GM12892 (cell line): Measurements from ENCODE around the gene RPA3.

Experiments used
- POLR2A ChIP-seq: IDR thresholded peaks from 2 replicates; pipeline ENCODE4 v1.6.1; 2011; ENCODE audit warnings: low read depth, low read length, control low read depth
- POLR2AphosphoS5 ChIP-seq: IDR thresholded peaks from 2 replicates; pipeline ENCODE4 v1.6.1; 2011; ENCODE audit warnings: low read depth, low read length, control low read depth
- TAF1 ChIP-seq: IDR thresholded peaks from 2 replicates; pipeline ENCODE4 v1.6.1; 2011; ENCODE audit warnings: low read depth, mild to moderate bottlenecking, control low read depth, low read length, borderline replicate concordance

- no peak for TF ChIP-seq POLR2A
- no peak for TF ChIP-seq POLR2AphosphoS5
- TF ChIP-seq TAF1, result no peak
Measured at GRCh38 chr7:7699380-7699779, 19.0 kb downstream of the RPA3 start.
